ENCODE results near the gene MNX1.

The MNX1 gene

DNA sequence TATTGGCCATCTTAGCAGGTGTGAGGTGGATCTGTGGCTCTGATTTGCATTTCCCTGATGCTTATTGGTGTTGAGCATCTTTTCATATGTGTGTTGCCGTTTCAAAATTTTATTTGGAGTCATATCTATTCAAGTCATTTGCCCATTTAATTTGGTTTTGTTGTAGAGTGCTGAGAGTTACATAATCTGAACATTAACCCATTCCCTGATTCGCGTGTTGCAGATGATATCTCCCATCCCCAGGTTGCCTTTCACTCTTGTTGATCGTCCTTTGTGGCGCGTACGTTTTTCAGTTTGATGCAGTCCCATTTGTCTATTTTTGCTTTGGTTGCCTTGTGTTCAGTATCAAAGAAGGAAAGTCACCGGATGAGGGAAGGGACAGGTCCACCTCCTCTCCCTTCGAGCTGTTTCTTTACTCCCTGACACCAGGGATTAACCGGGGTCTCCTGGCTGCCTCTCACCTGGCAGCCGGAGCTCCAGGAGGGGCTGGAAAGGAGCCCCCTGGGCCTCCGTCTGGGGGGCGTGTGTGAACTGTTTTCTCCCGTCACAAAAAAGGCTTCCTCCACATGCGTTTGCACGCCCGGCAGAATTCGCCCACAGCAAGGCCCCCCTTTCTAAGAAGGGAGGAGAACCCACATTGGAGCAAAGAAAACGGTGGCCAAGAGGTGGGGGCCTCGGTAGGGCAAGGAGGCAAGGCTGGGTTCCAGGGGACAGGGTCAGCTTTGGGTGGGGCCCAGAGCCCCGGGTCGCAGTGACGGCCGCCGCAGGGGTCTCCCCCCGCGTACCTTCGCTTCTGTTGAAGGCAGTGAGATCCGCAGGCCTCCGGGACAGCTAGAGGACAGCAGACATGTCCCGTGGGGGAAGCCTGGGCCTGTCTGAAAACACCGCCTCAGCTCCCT, 8.3 kb downstream of the MNX1 start:
- DNase-seq = no peak

DNA sequence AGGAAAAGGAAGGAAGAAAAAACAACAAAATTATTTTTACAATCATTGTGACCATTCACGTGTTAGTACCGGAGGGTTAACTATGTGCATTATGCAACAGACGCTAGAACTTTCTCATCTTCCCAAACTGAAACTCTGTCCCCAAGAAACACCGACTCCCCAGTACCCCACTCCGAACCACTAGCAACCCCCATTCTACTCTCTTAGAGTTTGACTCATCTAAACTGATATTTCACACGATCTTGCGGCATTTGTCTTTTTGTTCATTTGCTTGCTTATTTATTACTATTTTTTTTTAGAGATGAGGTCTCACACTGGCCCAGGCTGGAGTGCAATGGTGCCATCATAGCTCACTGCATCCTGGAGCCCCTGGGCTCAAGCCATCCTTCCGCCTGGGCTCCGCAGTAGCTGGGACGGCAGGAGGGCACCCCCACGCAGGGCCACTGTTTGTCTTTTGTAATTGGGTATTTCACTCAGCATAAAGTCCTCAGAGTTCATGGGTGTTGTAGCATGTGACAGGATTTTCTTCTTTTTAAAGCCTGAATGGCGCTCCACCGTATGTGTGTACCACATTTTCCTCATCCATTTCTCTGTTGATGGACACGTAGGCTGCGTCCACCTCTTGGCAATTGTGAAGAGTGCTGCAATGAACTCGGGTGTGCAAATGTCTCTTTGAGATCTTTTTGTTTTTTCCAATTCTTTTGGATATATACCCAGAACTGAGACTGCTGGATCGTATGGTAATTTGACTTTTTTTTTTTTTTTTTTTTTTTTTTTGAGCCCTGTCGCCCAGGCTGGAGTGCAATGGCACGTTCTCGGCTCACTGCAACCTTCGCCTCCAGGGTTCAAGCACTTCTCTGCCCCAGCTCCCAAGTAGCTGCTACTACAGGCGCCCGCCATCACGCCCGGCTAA, 9.5 kb downstream of the MNX1 start:
- DNase-seq = no peak

DNA sequence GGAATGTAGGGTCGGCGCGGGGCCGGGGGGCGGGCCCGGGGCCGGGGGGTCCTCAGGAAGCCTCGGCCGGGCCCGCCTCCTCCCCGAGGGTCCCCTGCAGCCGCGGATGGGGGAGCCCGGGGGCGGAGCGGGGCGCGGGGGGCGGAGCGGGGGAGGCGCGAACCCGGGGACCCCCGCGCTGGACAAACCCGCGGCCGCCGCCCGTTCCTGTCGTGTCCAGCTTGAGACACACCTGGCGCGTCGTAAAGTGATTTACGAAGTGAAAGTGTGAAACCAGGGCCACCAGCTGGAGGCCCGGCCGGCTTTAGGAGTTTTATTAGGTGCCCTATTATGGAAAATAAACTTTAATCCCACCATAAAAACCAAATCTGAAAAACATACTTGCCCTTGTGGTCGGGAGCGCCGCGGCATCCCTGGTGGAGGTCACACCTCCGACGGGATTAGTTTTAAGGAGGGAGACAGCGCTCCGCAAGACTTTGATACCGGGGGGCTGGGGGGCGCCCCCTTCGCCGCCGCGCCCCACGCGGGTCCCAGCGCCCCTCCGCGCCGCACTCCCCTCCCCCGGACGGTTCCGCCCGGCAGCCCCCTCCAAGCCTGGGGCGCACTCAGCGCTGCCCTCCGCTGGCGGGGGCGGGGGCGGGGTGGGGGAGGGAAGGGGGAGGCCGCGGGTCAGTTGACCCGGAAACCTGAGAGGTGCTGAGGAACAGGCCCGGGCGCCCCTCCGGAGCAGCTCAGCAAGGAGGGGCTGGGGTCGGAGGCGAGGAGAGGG, 10.3 kb downstream of the MNX1 start:
- DNase-seq = no peak

DNA sequence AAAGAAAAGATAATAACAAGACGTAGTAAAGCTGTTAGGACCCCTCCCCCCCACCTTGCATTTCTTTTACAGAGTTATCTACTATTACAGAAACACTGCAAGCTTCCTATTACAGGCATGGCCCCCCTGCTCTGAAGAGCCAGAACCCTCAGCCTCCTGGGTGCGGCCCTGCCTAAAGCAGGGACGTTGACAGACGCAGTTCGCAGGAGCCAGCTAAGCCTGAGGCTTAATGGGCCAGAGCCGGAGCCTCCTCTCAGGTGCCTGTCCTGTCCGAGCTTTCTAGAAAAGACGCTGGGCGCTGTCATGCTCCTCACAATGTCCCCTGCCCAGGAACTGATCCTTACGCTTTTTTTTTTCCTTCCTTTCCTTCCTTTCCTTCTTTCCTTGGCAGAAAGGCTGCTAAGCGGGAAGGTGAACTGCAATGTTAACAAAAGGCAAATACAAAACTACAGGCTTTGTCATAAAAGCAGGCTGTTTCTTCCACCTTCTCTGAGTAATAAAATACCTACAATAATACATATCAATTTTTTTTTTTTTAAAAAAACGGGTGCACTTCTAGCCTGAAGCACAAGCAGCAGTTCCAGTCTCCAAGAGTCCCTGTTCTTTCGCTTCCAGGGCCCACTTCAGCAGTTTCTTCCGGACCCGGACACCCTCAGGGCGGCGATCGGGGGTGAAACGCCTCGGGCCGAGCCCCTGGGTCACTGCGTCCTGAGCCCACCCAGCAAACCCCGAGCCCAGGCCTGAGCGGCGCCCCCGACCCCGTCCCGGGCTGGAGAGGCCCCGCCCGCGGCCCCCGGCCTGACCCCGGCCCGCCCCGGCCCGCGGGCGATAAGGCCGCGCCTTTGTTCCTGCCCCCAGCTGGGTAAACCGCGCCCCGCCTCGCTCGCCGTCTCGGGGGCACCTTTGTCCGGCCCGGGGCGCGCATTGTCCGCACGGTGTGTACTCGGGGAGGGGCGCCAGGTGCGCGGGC, 11.2 kb downstream of the MNX1 start:
- DNase-seq = no peak

- DNase-seq = no peak
Measured at GRCh38 chr7:156994417-156994816, 16.0 kb downstream of the MNX1 start.

DNA sequence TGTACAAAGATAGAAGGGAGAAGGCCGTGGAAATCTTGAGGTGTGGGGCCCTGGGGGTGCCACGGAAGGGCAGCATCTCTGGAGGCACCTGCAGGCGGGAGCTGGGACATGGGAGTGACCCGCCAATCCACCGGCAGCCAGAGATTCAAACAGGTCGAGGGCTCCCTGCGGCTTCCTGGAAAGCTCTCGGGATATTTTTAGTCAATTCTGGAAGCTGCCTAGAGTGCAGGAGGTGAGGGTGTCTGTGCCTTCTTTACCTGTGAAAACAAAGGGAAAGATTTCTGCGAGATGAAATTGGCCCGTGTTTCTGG, 16.6 kb downstream of the MNX1 start:
- DNase-seq = no peak

DNA sequence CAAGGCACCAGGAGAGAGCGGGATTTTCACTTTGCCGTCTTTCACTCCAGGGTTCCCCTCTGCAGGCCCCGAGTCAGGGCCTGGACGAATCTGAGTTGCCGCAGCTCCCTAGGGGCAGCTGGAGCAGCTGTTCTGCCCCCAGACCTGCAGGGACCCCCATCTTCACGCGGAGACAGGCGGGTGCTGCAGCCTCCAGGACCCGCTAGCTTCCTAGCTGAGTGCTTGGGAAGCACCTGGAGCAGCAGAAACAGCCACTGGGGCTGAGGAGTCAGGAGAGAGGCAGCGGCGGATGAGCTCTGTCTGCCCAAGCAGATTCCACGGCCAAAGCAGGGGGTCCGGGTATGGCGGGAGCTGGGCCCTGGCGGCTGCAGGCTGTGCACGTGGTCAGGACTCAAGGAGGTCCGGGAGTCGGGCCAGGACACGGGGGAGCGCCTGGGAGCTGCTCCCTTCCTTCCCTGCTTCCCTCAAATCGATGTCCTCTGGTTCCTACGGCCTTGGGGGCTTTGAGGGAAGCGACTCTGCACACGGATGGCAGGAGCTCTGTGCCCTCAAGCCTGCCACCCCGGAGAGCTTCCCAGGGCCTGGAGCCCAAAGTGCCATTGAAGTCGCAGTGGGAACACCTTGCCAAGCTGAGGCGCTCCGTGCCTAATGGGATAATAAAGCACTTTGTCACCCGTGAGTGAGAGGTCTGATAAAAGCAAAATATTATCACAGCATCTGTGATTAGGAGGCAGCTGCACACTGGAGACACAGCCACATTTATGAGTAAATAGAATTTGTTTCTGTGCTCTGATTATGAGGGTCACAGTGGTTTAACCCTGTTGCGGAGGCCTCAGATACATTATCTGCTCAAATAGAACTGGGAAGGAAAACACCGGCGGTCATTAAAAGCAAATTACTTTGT, 17.2 kb downstream of the MNX1 start:
- DNase-seq = no peak

DNA sequence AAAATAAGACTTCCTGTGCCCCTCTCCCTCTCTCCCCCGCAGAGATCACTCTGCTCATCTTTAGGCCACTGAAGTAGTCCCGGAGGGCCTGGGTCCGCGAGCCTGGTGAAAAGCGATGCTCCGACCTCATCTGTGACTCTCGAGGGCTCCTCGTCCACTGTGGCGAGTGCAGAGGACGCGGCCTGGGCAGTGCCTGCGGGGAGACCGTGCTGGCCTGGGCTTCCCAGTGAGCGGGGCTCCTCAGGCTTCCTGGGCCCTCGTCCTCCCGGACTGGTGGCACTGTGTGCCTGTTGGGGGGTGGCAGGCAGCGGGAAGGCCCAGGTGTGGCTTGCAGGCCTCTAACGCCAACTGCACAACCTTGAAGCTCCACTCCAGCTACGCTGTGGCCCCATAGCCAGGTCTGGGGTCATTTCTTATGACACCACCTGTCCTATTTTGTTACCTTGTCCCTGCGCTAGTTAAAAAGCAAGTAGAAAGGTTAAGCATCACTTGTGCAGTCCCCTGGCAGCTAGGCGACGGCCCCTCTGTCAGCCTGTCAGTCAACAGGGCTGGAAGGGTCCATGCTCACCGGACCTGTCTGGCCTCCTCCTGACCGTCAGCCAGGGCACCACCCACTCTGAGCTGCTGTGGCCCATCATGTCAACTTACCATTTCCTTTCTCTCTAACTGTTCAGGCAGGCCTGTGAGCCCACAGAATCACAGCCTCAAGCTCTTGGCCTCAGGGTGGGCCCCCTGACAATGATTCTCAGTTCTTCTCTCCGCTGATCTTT, 20.5 kb downstream of the MNX1 start:
- no peak for DNase-seq

DNA sequence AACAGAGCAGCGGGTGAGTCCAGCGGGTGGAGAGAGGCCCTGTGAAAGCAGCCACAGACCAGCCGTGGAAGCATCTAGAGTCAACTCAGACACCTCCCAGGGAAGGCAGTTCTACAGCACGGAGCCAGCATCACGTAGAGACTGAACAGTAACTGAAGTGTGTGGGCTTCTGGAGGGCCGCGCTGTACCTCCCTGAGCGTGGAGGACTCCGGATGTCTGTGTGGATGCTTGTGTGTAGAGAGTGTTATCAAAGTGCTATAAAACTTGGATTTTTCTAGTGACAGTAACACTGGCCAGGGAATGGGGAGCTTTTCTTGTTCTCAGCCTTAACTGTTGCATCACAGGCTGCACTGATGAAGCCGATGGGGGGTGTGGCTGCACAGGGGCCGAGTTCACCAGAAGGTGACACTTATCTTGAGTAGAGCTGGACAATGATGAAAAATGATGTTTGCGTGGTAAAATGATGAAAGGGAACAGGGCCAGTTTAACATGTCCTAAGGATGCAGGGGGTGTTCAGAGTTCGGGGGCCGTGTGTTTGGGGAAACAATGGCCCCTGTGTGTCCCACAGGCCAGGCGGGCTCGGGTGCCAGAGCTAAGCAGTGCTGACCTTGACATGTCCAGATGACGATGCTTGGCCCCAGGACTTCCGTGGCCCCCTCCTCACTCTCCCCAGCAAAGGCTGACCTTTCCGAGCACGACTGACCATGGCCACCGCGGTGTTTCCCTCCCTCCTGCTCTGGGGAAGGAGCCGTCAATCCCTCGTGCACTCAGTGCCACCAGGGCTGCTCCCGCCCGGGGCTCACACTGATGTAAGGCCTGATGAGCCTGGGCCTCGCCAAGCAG, 21.9 kb downstream of the MNX1 start:
- DNase-seq = no peak

- DNase-seq = no peak
Measured at GRCh38 chr7:156986378-156986777, 24.1 kb downstream of the MNX1 start.

GRCh38 chr7:156985101-156985992, 25.1 kb downstream of the MNX1 start:
- no peak for DNase-seq

- no peak for DNase-seq
Measured at GRCh38 chr7:156984174-156984891, 26.1 kb downstream of the MNX1 start.

GRCh38 chr7:156979711-156980110, 30.8 kb downstream of the MNX1 start:
- DNase-seq = no peak

DNA sequence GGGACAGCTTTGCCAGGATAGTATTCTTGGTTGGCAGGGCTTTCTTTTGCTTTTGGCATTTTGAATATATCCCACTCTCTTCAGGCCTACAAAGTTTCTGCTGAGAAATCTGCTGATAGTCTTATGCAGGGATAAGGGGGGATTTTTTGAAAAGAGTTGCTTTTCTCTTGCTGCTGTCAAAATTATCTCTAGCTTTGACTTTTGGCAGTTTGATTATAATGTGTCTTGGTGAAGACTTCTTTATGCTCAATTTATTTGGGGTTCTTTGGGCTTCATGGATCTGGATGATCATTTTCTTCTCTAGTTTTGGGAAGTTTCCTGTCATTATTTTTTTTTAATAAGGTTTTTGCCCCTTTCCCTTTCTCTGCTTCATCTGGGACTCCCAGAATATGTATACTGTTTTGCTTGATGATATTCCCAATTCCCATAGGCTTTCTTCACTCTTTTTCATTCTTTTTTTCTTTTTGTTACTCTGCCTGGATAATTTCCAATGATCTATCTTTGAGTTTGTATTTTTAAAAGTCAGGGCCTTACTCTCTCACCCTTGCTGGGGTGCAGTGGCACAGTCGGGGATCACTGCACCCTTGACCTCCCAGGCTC, 31.4 kb downstream of the MNX1 start:
- no peak for DNase-seq

GRCh38 chr7:156975620-156976019, 34.8 kb downstream of the MNX1 start:
- DNase-seq = no peak

DNA sequence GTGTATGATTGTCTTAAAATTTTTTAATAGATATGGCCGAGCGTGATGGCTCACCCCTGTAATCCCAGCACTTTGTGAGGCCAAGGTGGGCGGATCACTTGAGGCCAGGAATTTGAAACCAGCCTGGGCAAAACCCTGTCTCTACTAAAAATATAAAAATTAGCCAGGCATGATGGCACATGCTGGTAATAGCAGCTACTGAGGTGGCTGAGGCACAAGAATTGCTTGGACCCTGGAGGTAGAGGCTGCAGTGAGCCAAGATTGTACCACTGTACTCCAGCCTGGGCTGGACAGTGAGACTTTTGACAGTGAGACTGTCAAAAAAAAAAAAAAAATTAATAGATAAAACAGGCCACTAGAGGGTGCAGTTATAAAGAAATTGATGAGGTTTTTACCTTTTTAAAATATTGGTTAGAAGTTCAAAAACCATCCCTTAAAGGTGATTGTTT, 40.5 kb downstream of the MNX1 start:
- DNase-seq = no peak

DNA sequence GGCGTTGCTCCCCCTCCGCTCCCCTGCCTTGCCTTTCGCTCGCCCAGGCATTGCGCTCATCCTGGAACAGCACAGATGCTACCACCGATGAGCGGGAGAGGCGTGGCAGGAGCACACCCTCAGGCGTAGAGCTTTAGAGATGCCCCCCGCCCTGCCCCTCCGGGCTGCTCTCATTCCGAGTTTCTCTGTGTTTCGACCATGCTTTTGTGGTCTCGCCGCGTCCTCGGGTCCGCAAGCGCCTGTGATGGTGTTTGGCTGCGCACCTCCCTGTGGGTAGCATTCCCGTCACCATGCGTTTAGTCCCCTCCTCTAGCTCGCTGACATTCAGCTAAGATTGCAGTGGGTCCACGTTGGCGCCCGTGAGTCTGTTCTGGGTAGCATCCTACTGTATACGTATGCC, 42.3 kb downstream of the MNX1 start:
- no peak for DNase-seq

All from stimulated activated CD4-positive, alpha-beta T cell treated with anti-CD3 and anti-CD28 coated beads, Interleukin-15, amount 100 ng/mL, for 24 hours (primary cell).